GM12878 (cell line): ENCODE measurements around the gene CASP3. TPM values are rescaled to one million over a fixed set of nuclear protein-coding genes. Genes with fewer than 3 reads are reported as not detected.

Experiments used
- ATAC-seq: fragments of 200-7000 bp; cut with Tn5 transposase; 3 replicates; pipeline ENCODE4 v1.9.1; 2020; ENCODE audit warnings: mild to moderate bottlenecking, moderate library complexity
- BruUV-seq: library from RNA; stranded (reverse); fragments of 400-500 nt; replicated peaks from 2 replicates; lab custom pipeline; 2021; lab: Mats Ljungman, UMichigan
- CTCF ChIA-PET: fragments of 300-600 bp; sonication (Branson Sonifier 250); formaldehyde crosslinking; extraction: SDS; loops from one replicate; lab custom pipeline; 2021; ENCODE audit warnings: inconsistent platforms; lab: Yijun Ruan, JAX
- POLR2A ChIA-PET: fragments of 350-600 bp; formaldehyde crosslinking; extraction: SDS; loops from one replicate; lab custom pipeline; 2021; ENCODE audit warnings: inconsistent platforms; lab: Charles Lee
- RAD21 ChIA-PET: fragments of 300-600 bp; sonication (Branson Sonifier 250); formaldehyde crosslinking; loops from one replicate; lab custom pipeline; 2023; ENCODE audit warnings: antibody characterized with exemption; ENCODE audit not compliant: unreplicated experiment; lab: Charles Lee
- SMC1A ChIA-PET: fragments of 300-600 bp; sonication (Branson Sonifier 250); formaldehyde crosslinking; loops from one replicate; lab custom pipeline; 2023; ENCODE audit not compliant: unreplicated experiment, uncharacterized antibody; lab: Charles Lee
- DNase-seq: peaks from one replicate; pipeline ENCODE4 v3.0.0-alpha.2; 2011; ENCODE audit warnings: low read depth, low spot score
- FAIRE-seq: peaks from 3 replicates; lab custom pipeline; 2011; peaks lifted over from hg19 to GRCh38; lab: Jason Lieb, UNC
- H2AFZ ChIP-seq: 2 replicates; pipeline ENCODE4 v1.6.0; 2011; ENCODE audit warnings: low read depth, low read length, control low read depth; ENCODE audit not compliant: control insufficient read depth
- H3K27ac ChIP-seq: 2 replicates; pipeline ENCODE4 v1.5.1; 2011; ENCODE audit warnings: control low read depth; ENCODE audit not compliant: control insufficient read depth, insufficient read depth
- H3K27me3 ChIP-seq, 2 experiments: replicated peaks in 1 of 2; 2 replicates each; pipeline versions ENCODE4 v1.6.0 to v1.6.1; 2011; ENCODE audit warnings: low read length in 1 of 2; ENCODE audit not compliant: control insufficient read depth in 2 of 2, insufficient read depth in 2 of 2
- H3K36me3 ChIP-seq, 2 experiments: 2 replicates each; pipeline ENCODE4 v1.5.1; 2011; ENCODE audit warnings: low read length in 1 of 2; ENCODE audit not compliant: control insufficient read depth in 2 of 2, insufficient read depth in 2 of 2
- H3K4me1 ChIP-seq: 2 replicates; pipeline ENCODE4 v1.6.1; 2011; ENCODE audit warnings: mild to moderate bottlenecking, low read length, moderate library complexity, mixed read lengths; ENCODE audit not compliant: control insufficient read depth, insufficient read depth
- H3K4me2 ChIP-seq: 2 replicates; pipeline ENCODE4 v1.6.0; 2011; ENCODE audit warnings: control low read depth; ENCODE audit not compliant: control insufficient read depth, insufficient read depth
- H3K4me3 ChIP-seq: fragments of 200-600 bp; sonication (generic); 2 replicates; pipeline ENCODE4 v1.5.1; 2016
- H3K79me2 ChIP-seq: 2 replicates; pipeline ENCODE4 v1.6.0; 2011; ENCODE audit warnings: low read length; ENCODE audit not compliant: control insufficient read depth, insufficient read depth
- H3K9ac ChIP-seq: 2 replicates; pipeline ENCODE4 v1.8.0; 2011; ENCODE audit warnings: low read length, control low read depth, mixed read lengths; ENCODE audit not compliant: control insufficient read depth, insufficient read depth
- H3K9me3 ChIP-seq: replicated peaks from 3 replicates; pipeline ENCODE4 v1.5.1; 2011; ENCODE audit warnings: mild to moderate bottlenecking, low read length; ENCODE audit not compliant: control insufficient read depth, insufficient read depth
- H4K20me1 ChIP-seq: 2 replicates; pipeline ENCODE4 v1.6.0; 2011; ENCODE audit not compliant: control insufficient read depth, insufficient read depth
- ASH2L ChIP-seq: fragments of 300-600, 200-600 bp; sonication (generic); IDR thresholded peaks from 2 replicates; pipeline ENCODE4 v1.6.1; 2017; ENCODE audit warnings: low read depth, mild to moderate bottlenecking, borderline replicate concordance
- BHLHE40 ChIP-seq, 2 experiments: fragments of 450-650 bp in 1 of 2; IDR thresholded peaks; 2 replicates each; pipeline ENCODE4 v1.6.1; 2011 to 2017; ENCODE audit warnings: low read depth in 2 of 2, borderline replicate concordance in 1 of 2, improper control_type of control experiment in 1 of 2, low read length in 1 of 2, mild to moderate bottlenecking in 1 of 2
- EED ChIP-seq: sonication (generic); IDR thresholded peaks from 2 replicates; pipeline ENCODE4 v1.6.1; 2016; ENCODE audit warnings: antibody characterized with exemption, low read depth
- PAX8 ChIP-seq: fragments of 450-650 bp; IDR thresholded peaks from 2 replicates; pipeline ENCODE4 v1.6.1; 2017; ENCODE audit warnings: mild to moderate bottlenecking, moderate library complexity
- RAD51 ChIP-seq: fragments of 450-650 bp; IDR thresholded peaks from 2 replicates; pipeline ENCODE4 v1.6.1; 2016; ENCODE audit warnings: moderate library complexity, mild to moderate bottlenecking, inconsistent platforms
- RB1 ChIP-seq: fragments of 450-650 bp; formaldehyde crosslinking; IDR thresholded peaks from 2 replicates; pipeline ENCODE4 v1.6.1; 2017; ENCODE audit warnings: mild to moderate bottlenecking, borderline replicate concordance
- SP1 ChIP-seq: IDR thresholded peaks from one replicate; pipeline ENCODE4 v1.6.1; 2011; ENCODE audit warnings: low read depth, low read length
- SPI1 ChIP-seq: IDR thresholded peaks from 2 replicates; pipeline ENCODE4 v1.6.1; 2011; ENCODE audit warnings: low read depth, mild to moderate bottlenecking, low read length, moderate library complexity, borderline replicate concordance; ENCODE audit not compliant: insufficient read depth
- TCF3 ChIP-seq: IDR thresholded peaks from 2 replicates; pipeline ENCODE4 v1.6.1; 2012; ENCODE audit warnings: low read depth, mild to moderate bottlenecking, low read length, borderline replicate concordance; ENCODE audit not compliant: insufficient read depth
- WGBS: methylation state at CpG from one replicate; pipeline ENCODE4 v1.1.6; 2016; ENCODE audit warnings: low lambda C conversion rate; ENCODE audit not compliant: insufficient replicate concordance, insufficient coverage; ENCODE audit errors: missing lambda C conversion rate; 5-methylcytosine and 5-hydroxymethylcytosine counted together
- in situ Hi-C: fragments of 300-500 bp; cut with MboI; formaldehyde crosslinking; loops from 9 replicates; pipeline ENCODE4 v1.14.3; 2018; ENCODE audit warnings: mixed read lengths
- intact Hi-C: fragments of 100-400 bp; cut with micrococcal nuclease; formaldehyde crosslinking; loops from one replicate; pipeline ENCODE4 v1.14.2; 2022; ENCODE audit not compliant: unreplicated experiment
- polyA plus RNA-seq, 11 experiments: library from polyadenylated mRNA; depleted of rRNA in 4 of 11; unstranded in 6 of 11; stranded (reverse) in 5 of 11; fragments of >200 nt; fragmentation: Nextera tagmentation in 4 of 11; fragmentation: Illumina TruSeq in 1 of 11; extraction: Ambion mirVana in 4 of 11; extraction: Trizol in 1 of 11; gene quantifications; 1 replicate in 1 of 11; 2 replicates in 10 of 11; pipeline versions ENCODE4 v1.2.1 to v1.2.3, GENCODE V29; 2011 to 2016; ENCODE audit warnings: inconsistent platforms in 2 of 11, missing spikeins in 2 of 11, low read depth in 1 of 11
- total RNA-seq, 4 experiments: library from RNA; depleted of rRNA in 3 of 4; stranded (reverse); fragments of >200 nt in 3 of 4; fragmentation: Illumina TruSeq in 1 of 4; extraction: Trizol in 1 of 4; gene quantifications; 2 replicates each; pipeline versions ENCODE4 v1.2.1 to v1.2.3, GENCODE V29; 2013 to 2021
- TF ChIP-seq, protein P1 (sequence below): IDR thresholded peaks from 2 replicates; pipeline ENCODE4 v1.6.1; 2011; ENCODE audit warnings: mild to moderate bottlenecking, low read depth, low read length, moderate library complexity; ENCODE audit not compliant: insufficient replicate concordance
- TF ChIP-seq, protein P2 (sequence below): fragments of 450-650 bp; IDR thresholded peaks from 2 replicates; pipeline ENCODE4 v1.6.1; 2017; ENCODE audit warnings: borderline replicate concordance
- TF ChIP-seq, protein P3 (sequence below), 3 experiments: IDR thresholded peaks in 2 of 3; conservative IDR thresholded peaks in 1 of 3; 2 replicates each; pipeline ENCODE4 v1.5.1; 2011; ENCODE audit warnings: low read depth in 3 of 3, low read length in 3 of 3, mild to moderate bottlenecking in 3 of 3, control low read depth in 2 of 3, moderate library complexity in 2 of 3, inconsistent platforms in 1 of 3, mixed read lengths in 1 of 3; ENCODE audit not compliant: control insufficient read depth in 2 of 3, insufficient read depth in 1 of 3; ENCODE audit errors: extremely low read depth in 1 of 3
- TF ChIP-seq, protein P4 (sequence below): fragments of 450-650 bp; IDR thresholded peaks from 2 replicates; pipeline ENCODE4 v1.6.1; 2016; ENCODE audit warnings: mild to moderate bottlenecking

The CASP3 gene
- total and polyA plus RNA-seq, 10 of the 15 experiments (the other 5 are each of a cell fraction or from before 2014, with no cell fraction given): 50.0 to 194 (median 74.4) TPM

DNA sequence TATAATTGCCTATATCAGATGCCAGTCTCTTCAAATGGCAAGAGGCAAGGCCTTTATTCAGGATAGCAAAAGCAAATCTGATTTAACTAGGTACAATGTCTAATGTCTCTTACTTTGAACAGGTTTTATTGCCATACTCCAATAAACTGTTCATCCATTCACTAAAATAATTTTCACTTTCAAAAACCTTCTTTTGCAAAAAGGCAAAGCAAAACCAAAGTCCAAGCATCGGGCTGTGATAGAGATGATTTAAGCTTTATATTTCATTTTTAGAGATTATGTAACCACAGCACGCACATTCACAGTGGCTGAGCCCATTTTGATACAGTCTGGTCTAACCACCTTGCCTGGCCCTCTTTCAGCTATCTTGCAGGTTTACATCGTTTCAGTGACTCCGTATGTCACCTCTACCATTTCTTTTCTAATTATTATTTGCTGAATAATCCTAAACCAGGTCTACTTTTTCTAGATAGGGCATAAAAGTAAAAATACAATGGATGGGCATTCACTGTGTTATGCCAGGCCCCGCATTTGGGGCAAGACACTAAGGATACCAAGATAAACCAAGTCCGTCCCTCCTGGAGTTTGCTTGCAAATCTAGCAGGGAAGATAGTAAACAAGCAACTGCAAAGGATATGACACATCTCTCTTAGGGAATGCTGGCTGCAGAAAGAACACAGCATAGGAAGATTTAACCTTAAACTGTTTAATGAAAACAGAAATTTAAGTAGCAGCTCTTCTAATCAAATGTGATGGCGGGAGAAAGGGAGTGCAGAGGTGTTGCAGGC lies 1.8 kb downstream of the CASP3 start (continued):
- TF ChIP-seq SPI1 (no peak), EED (no peak), ASH2L (no peak), PAX8 (no peak)
- TF ChIP-seq, protein P1, sequence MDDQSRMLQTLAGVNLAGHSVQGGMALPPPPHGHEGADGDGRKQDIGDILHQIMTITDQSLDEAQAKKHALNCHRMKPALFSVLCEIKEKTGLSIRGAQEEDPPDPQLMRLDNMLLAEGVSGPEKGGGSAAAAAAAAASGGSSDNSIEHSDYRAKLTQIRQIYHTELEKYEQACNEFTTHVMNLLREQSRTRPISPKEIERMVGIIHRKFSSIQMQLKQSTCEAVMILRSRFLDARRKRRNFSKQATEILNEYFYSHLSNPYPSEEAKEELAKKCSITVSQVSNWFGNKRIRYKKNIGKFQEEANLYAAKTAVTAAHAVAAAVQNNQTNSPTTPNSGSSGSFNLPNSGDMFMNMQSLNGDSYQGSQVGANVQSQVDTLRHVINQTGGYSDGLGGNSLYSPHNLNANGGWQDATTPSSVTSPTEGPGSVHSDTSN: no peak

DNA sequence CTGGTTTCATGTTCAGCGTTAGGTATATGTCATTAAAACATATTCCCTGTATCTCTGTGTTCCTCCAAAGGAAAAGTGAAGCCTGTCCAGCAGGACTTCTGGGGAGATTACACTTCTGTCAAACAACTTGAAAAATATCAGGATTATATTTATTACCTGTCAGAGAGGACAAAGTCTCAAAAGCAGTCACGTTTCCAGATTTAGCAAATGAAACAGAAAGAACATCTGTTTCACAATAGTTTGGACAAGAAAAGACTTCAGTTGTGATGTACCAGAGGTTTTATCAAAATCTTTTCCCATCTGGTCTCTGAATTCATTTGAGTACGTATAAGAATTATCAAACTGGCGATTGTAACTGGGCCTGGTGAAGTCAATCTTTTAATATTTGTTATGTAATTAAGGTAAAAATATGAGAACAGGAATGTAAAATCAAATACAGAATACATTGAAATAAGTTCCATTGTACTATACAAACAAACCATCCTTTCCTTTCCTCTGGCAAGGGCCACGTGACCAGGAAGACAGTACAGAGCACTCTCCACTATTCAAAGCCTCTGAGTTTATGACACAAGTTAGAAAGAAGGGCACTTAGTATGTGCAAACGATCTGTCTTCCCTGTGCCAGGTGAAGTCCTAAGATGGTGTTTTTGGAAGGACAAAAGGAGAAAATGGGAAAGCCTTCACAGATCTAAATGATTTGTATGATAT lies 3.2 kb downstream of the CASP3 start:
- no TSS peak for BruUV-seq
- no peak for TF ChIP-seq SP1
- no peak for TF ChIP-seq TCF3
- TF ChIP-seq, protein P2, sequence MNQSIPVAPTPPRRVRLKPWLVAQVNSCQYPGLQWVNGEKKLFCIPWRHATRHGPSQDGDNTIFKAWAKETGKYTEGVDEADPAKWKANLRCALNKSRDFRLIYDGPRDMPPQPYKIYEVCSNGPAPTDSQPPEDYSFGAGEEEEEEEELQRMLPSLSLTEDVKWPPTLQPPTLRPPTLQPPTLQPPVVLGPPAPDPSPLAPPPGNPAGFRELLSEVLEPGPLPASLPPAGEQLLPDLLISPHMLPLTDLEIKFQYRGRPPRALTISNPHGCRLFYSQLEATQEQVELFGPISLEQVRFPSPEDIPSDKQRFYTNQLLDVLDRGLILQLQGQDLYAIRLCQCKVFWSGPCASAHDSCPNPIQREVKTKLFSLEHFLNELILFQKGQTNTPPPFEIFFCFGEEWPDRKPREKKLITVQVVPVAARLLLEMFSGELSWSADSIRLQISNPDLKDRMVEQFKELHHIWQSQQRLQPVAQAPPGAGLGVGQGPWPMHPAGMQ: no peak
- TF ChIP-seq, protein P3, sequence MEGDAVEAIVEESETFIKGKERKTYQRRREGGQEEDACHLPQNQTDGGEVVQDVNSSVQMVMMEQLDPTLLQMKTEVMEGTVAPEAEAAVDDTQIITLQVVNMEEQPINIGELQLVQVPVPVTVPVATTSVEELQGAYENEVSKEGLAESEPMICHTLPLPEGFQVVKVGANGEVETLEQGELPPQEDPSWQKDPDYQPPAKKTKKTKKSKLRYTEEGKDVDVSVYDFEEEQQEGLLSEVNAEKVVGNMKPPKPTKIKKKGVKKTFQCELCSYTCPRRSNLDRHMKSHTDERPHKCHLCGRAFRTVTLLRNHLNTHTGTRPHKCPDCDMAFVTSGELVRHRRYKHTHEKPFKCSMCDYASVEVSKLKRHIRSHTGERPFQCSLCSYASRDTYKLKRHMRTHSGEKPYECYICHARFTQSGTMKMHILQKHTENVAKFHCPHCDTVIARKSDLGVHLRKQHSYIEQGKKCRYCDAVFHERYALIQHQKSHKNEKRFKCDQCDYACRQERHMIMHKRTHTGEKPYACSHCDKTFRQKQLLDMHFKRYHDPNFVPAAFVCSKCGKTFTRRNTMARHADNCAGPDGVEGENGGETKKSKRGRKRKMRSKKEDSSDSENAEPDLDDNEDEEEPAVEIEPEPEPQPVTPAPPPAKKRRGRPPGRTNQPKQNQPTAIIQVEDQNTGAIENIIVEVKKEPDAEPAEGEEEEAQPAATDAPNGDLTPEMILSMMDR (IDR thresholded peaks at IDR 0.05 in 2 of 3, conservative IDR thresholded peaks at IDR 0.05 in 1 of 3; ENCODE audit: control insufficient read depth in 2 of 3, extremely low read depth in 1 of 3, insufficient read depth in 1 of 3, low read depth in 3 of 3, low read length in 3 of 3): no peak
- TF ChIP-seq BHLHE40 (IDR thresholded peaks at IDR 0.05; ENCODE audit: borderline replicate concordance in 1 of 2, low read depth in 2 of 2, low read length in 1 of 2): peak; percentile 19 to 77; a peak in 3 of 4 replicates
- no peak for TF ChIP-seq RB1
- TF ChIP-seq RAD51: peak; percentile 79; the same call in 1 of the 2 replicates
- TF ChIP-seq, protein P4, sequence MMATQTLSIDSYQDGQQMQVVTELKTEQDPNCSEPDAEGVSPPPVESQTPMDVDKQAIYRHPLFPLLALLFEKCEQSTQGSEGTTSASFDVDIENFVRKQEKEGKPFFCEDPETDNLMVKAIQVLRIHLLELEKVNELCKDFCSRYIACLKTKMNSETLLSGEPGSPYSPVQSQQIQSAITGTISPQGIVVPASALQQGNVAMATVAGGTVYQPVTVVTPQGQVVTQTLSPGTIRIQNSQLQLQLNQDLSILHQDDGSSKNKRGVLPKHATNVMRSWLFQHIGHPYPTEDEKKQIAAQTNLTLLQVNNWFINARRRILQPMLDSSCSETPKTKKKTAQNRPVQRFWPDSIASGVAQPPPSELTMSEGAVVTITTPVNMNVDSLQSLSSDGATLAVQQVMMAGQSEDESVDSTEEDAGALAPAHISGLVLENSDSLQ: no peak

More for the DNA sequence above, 3.2 kb downstream of the CASP3 start:
- FAIRE-seq: no peak
- no peak overlapping the region for H2AFZ ChIP-seq
- CTCF ChIA-PET: interaction anchor here (1.7 to 2.1 kb wide), 2 partner anchors 11 to 89 kb away, joined by 3 to 8 read pairs; partner anchors contain the start of gene CENPU
- H3K27ac ChIP-seq: no peak overlapping the region
- peaks cover 17% of the 10 kb centered on the region for H3K4me1 ChIP-seq
- 54% methylated on average over 6 of the region's 6 CpGs for WGBS
- peaks cover 90% of the 10 kb centered on the region for H3K79me2 ChIP-seq
- H4K20me1 ChIP-seq: no peaks in the 10 kb centered on the region
- no peak for DNase-seq
- intact Hi-C loops: loop anchor here (5.0 to 10.0 kb wide), 4 partner anchors 109 to 364 kb away; no protein-coding TSS in a partner anchor
- H3K9ac ChIP-seq: no peak overlapping the region; the same call in 1 of the 2 replicates
- peaks cover 0 to 5% of the 10 kb centered on the region in 2 experiments; a peak in 1 of 4 replicates for H3K36me3 ChIP-seq
- no peaks in the 10 kb centered on the region for H3K9me3 ChIP-seq
- peak overlapping the region; percentile 98 for H3K4me3 ChIP-seq
- H3K27me3 ChIP-seq: no peaks in the 10 kb centered on the region
- SMC1A ChIA-PET: interaction anchor here (1.0 to 2.6 kb wide), 9 partner anchors 8 to 381 kb away, joined by 3 to 9 read pairs (median 5); partner anchors contain the start of gene CENPU
- RAD21 ChIA-PET: interaction anchor here (0.6 to 3.6 kb wide), 3 partner anchors 109 to 381 kb away, joined by 3 to 23 read pairs (median 4); no protein-coding TSS in a partner anchor
- peak overlapping the region; percentile 78 for H3K4me2 ChIP-seq
- POLR2A ChIA-PET: interaction anchor here (1.0 to 1.3 kb wide), 2 partner anchors 29 to 168 kb away, joined by 3 to 4 read pairs; no protein-coding TSS in a partner anchor
- in situ Hi-C loops: no loop called here
- ATAC-seq: no peak
